HG03025 (cell line): Measurements from ENCODE around the gene TBX4.

ENCODE experiments used
- ATAC-seq: cut with Tn5 transposase; IDR thresholded peaks from one replicate; pipeline ENCODE4 v1.9.1; 2021; ENCODE audit warnings: mild to moderate bottlenecking, moderate library complexity; ENCODE audit not compliant: unreplicated experiment, low FRiP score

TBX4 gene

GRCh38 chr17:61452301-61453290 lies at the start of gene TBX4:
TSS of gene TBX4 (plus strand) at chr17:61452422. CDS start at chr17:61456491, 4,069 bp downstream.
- no peak for ATAC-seq

GRCh38 chr17:61402978-61403800 lies 49.0 kb upstream of the TBX4 start:
- ATAC-seq = no peak

- ATAC-seq = no peak
Measured at GRCh38 chr17:61403801-61404662, 48.2 kb upstream of the TBX4 start.

GRCh38 chr17:61404663-61404912 lies 47.6 kb upstream of the TBX4 start:
- no peak for ATAC-seq

GRCh38 chr17:61404913-61405685 lies 47.1 kb upstream of the TBX4 start:
- no peak for ATAC-seq

- ATAC-seq = no peak
Measured at GRCh38 chr17:61405686-61406536, 46.3 kb upstream of the TBX4 start.

- no peak for ATAC-seq
Measured at GRCh38 chr17:61406537-61406845, 45.7 kb upstream of the TBX4 start.

- ATAC-seq = no peak
Measured at GRCh38 chr17:61406971-61407911, 45.0 kb upstream of the TBX4 start.

- no peak for ATAC-seq
Measured at GRCh38 chr17:61408151-61409041, 43.8 kb upstream of the TBX4 start.

- no peak for ATAC-seq
Measured at GRCh38 chr17:61409301-61410112, 42.7 kb upstream of the TBX4 start.

- no peak for ATAC-seq
Measured at GRCh38 chr17:61410141-61411010, 41.8 kb upstream of the TBX4 start.

- no peak for ATAC-seq
Measured at GRCh38 chr17:61411011-61411260, 41.3 kb upstream of the TBX4 start.

GRCh38 chr17:61411261-61412142 lies 40.7 kb upstream of the TBX4 start:
- ATAC-seq = no peak

- ATAC-seq = no peak
Measured at GRCh38 chr17:61412143-61412859, 39.9 kb upstream of the TBX4 start.
